Ascending aorta (tissue), 2 donors: ENCODE results near the gene PRICKLE2. TPM values are rescaled to one million over a fixed set of nuclear protein-coding genes. Genes with fewer than 3 reads are reported as not detected.
A peak's percentile ranks its signal among the peaks of the same experiment; 100 is the strongest.

Source experiments
- DNase-seq, 2 donors: peaks; one replicate each; pipeline ENCODE4 v3.0.0-alpha.2; 2019; ENCODE audit warnings: low spot score in 2 of 2
- H3K27ac ChIP-seq, 2 donors: fragments of 200-600 bp; sonication (generic); one replicate each; pipeline ENCODE4 v1.5.1; 2016 to 2017; ENCODE audit warnings: mild to moderate bottlenecking in 1 of 2
- H3K27me3 ChIP-seq: fragments of 200-600 bp; sonication (generic); one replicate; pipeline ENCODE4 v1.5.1; 2017
- H3K36me3 ChIP-seq, 2 donors: fragments of 200-600 bp; sonication (generic); one replicate each; pipeline ENCODE4 v1.5.1; 2016
- H3K4me1 ChIP-seq, 2 donors: fragments of 200-600 bp; sonication (generic); one replicate each; pipeline ENCODE4 v1.5.1; 2016 to 2017; ENCODE audit warnings: mild to moderate bottlenecking in 1 of 2
- H3K4me3 ChIP-seq, 2 donors: fragments of 200-600 bp; sonication (generic); one replicate each; pipeline ENCODE4 v1.5.1; 2016 to 2017; ENCODE audit warnings: mild to moderate bottlenecking in 1 of 2
- H3K9me3 ChIP-seq, 2 donors: fragments of 200-600 bp; sonication (generic); one replicate each; pipeline ENCODE4 v1.5.1; 2016
- intact Hi-C: fragments of 100-400 bp; cut with DNase I; formaldehyde crosslinking; loops from one replicate; pipeline ENCODE4 v1.15.1; 2023
- total RNA-seq: library from RNA; depleted of rRNA; stranded (reverse); fragments of >200 nt; gene quantifications from one replicate; pipeline ENCODE4 v1.1.0, GENCODE V29; 2016
- TF ChIP-seq, protein P1 (sequence below), 3 experiments: fragments of 200-600 bp in 2 of 3; fragments of 450-650 bp in 1 of 3; sonication (generic) in 2 of 3; IDR thresholded peaks; one replicate each; pipeline ENCODE4 v1.5.1; 2016 to 2019; ENCODE audit warnings: antibody characterized with exemption in 3 of 3, mild to moderate bottlenecking in 1 of 3, moderate library complexity in 1 of 3

PRICKLE2 gene
- total RNA-seq, 1 donor from 2014 or later: 24.7 TPM

DNA sequence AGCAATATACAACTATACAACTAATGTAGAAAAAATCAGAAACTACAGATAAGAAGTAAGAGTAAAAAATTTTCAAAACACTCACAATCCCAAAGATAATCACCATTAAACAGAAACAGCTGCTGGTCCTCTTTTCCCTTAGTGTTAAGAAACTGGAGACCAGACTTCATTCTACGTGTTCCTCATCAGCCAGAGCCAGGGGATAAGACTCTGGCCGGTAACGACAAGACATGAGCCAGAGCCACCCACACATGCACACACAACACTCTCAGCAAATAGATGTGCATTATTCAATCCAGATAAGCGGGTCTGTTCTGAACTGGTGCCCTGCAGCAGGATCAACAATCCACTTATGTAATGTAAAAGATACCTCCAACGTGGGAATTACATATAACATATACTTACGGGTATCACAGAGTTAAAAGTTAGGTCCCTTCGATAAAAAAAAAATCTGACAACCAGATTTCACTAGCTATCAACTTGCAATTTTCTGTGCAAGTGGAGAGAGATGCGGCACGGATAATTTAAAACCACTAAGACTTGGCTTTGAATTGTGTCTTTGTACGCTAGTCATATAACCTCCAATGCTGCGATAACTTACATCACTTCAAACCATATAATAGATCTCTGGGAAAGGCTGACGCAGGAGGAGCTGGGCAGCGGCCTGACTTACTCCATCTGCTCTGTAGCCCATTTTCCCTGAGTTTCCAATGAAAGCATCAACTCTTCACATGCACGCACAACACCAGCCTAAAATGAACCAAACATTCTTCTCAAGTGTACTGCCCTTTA is 17.8 kb downstream of the PRICKLE2 start:
- no peak for DNase-seq
- intact Hi-C loops: loop anchor here (1.0 to 2.0 kb wide), 2 partner anchors 13 to 19 kb away; no protein-coding TSS in a partner anchor
- Histone ChIP-seq H3K27me3 (no peaks in the 10 kb centered on the region), H3K36me3 (no peaks in the 10 kb centered on the region), H3K4me1 (peaks cover 0 to 22% of the 10 kb centered on the region in 2 donors), H3K27ac (peak overlapping the region; percentile 54 to 70), H3K4me3 (peak overlapping the region in 1 of 2 donors; percentile 8), H3K9me3 (no peaks in the 10 kb centered on the region)
- TF ChIP-seq, protein P1, sequence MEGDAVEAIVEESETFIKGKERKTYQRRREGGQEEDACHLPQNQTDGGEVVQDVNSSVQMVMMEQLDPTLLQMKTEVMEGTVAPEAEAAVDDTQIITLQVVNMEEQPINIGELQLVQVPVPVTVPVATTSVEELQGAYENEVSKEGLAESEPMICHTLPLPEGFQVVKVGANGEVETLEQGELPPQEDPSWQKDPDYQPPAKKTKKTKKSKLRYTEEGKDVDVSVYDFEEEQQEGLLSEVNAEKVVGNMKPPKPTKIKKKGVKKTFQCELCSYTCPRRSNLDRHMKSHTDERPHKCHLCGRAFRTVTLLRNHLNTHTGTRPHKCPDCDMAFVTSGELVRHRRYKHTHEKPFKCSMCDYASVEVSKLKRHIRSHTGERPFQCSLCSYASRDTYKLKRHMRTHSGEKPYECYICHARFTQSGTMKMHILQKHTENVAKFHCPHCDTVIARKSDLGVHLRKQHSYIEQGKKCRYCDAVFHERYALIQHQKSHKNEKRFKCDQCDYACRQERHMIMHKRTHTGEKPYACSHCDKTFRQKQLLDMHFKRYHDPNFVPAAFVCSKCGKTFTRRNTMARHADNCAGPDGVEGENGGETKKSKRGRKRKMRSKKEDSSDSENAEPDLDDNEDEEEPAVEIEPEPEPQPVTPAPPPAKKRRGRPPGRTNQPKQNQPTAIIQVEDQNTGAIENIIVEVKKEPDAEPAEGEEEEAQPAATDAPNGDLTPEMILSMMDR (IDR thresholded peaks at IDR 0.05): no peak

DNA sequence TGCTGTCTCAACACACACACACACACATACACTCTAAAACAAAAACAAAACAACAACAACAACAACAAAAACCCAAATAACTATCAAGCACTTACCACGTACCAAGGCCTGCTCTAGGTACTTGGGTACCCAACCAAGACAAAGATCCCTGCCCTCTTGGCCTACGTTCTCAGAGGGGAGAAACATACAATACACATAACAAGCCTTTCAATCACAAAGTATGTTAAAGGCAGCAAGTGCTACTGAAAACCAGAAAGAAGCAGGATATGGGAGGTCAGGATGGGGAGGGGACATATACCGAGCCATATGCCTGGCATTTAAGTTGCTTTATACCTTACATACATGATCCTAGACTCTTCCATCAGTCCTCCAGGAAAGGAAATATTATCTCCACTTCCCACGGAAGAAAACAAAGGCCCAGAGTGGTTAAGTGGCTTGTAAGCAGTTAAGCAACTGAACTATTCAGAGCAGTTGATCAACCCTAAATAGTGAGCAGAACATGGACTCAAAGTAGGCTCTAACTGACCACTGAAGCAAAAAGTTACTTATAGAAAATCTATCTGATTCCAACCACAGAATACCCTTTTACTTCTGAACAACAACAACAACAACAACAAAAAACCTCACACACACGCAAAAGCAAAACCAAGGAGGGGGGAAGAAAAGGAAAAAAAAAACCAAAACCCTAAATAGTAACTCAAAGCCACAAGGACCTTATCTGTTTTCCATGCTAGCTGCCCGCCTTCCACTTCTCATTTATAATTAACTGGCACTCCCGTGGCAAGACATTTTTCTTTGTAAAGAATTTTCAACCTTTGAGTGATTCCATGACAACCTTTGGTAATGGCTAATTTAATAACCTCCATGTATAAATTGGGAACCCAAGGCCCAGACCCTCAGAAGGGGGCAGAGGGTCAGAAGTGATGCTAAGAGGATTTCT is 21.0 kb downstream of the PRICKLE2 start:
- peaks cover 0 to 12% of the 10 kb centered on the region in 2 donors for H3K4me1 ChIP-seq
- no peak overlapping the region for H3K4me3 ChIP-seq
- no peaks in the 10 kb centered on the region for H3K9me3 ChIP-seq
- H3K27me3 ChIP-seq: no peaks in the 10 kb centered on the region
- no peak for DNase-seq
- H3K36me3 ChIP-seq: no peaks in the 10 kb centered on the region
- H3K27ac ChIP-seq: no peak overlapping the region
- intact Hi-C loops: no loop called here
- TF ChIP-seq, protein P1 (IDR thresholded peaks at IDR 0.05): no peak

DNA sequence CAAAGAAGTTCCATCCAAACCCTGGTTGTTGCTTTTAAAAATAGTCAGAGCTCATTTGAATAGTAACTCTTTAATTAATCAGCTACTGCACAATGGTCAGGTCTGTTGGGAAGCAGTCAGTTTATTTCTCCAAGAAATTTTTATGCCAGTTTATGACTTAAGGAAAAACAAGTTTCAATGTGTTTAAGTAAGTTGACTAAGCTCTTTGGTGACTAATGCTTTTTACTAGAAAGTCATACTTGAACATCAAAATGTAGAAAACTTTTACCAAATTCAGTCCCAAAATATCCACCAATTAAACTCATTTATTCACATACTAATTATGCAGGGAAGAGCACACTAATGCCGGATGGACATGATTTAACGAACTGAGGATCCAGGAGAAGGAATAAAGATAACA is 22.1 kb downstream of the PRICKLE2 start:
- Histone ChIP-seq H3K27ac (no peak overlapping the region), H3K4me3 (no peak overlapping the region), H3K9me3 (no peaks in the 10 kb centered on the region), H3K36me3 (peaks cover 0 to 1% of the 10 kb centered on the region in 2 donors), H3K27me3 (no peaks in the 10 kb centered on the region), H3K4me1 (peaks cover 0 to 10% of the 10 kb centered on the region in 2 donors)
- DNase-seq: no peak
- TF ChIP-seq, protein P1 (IDR thresholded peaks at IDR 0.05): no peak
- intact Hi-C loops: no loop called here

DNA sequence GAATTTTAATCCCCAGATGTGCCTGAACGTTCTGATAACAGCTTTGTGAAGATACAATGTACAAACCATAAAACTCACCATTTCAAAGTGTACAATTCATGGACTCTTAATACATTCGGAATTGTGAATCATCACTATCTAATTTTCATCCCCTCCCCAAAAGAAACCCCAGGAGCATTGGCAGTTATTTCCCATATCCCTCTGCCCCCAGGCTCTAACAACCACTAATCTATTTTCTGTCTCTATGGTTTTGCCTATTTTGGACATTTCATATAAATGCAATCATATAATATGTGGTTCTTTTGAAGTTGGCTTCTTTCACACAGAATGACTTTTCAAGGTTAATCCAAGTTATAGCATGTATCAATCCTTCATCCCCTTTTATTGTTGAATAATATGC is 25.3 kb downstream of the PRICKLE2 start:
- no peaks in the 10 kb centered on the region for H3K4me1 ChIP-seq
- intact Hi-C loops: no loop called here
- no peak overlapping the region for H3K27ac ChIP-seq
- DNase-seq: no peak
- no peaks in the 10 kb centered on the region for H3K27me3 ChIP-seq
- TF ChIP-seq, protein P1 (IDR thresholded peaks at IDR 0.05): no peak
- peaks cover 4 to 14% of the 10 kb centered on the region in 2 donors for H3K36me3 ChIP-seq
- no peak overlapping the region for H3K4me3 ChIP-seq
- no peaks in the 10 kb centered on the region for H3K9me3 ChIP-seq

DNA sequence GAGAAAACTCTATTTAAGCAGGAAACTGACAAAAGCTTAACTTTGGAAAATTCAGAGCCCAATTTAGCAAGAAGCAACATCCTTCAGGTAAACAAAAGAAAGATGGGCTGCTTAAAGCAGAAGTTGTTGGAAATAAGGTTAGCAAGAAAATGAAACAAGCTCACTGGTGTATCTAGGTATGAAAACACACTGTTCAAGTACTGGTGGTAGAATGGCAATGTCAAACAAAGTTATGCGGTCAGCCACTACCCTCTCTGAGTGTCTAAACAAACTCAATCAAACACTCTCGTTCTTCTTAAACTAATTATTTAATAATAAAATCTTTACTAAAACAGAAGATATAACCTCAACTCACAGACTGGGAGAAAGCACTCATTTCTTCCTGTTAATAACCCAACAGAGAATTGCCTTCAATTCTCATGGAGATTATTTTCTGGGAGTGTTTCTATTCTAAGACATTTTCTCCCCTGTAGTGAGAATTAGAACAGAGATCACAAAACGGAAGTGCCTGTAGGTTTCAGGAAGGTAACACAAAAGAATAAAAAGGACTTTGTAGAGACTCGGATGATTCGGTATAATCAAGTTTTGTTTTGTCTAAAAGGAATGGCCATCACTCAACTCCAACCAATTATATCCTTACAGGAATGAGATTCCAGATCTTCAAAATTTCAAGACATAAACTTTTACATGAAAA is 28.9 kb downstream of the PRICKLE2 start:
- Histone ChIP-seq H3K36me3 (peaks cover 4 to 17% of the 10 kb centered on the region in 2 donors), H3K27ac (no peak overlapping the region), H3K4me3 (no peak overlapping the region), H3K4me1 (no peaks in the 10 kb centered on the region), H3K27me3 (no peaks in the 10 kb centered on the region), H3K9me3 (no peaks in the 10 kb centered on the region)
- DNase-seq: no peak
- intact Hi-C loops: no loop called here
- TF ChIP-seq, protein P1 (IDR thresholded peaks at IDR 0.05): no peak
